Ishikawa (cell line): ENCODE measurements around the gene GMCL2.

Experiments used
- CREB1 ChIP-seq: IDR thresholded peaks from 2 replicates; pipeline ENCODE4 v1.6.1; 2012; ENCODE audit warnings: low read depth
- EP300 ChIP-seq: IDR thresholded peaks from 2 replicates; pipeline ENCODE4 v1.6.1; 2012; ENCODE audit warnings: borderline replicate concordance
- TCF12 ChIP-seq: IDR thresholded peaks from 2 replicates; pipeline ENCODE4 v1.6.1; 2012; ENCODE audit warnings: low read depth

DNA sequence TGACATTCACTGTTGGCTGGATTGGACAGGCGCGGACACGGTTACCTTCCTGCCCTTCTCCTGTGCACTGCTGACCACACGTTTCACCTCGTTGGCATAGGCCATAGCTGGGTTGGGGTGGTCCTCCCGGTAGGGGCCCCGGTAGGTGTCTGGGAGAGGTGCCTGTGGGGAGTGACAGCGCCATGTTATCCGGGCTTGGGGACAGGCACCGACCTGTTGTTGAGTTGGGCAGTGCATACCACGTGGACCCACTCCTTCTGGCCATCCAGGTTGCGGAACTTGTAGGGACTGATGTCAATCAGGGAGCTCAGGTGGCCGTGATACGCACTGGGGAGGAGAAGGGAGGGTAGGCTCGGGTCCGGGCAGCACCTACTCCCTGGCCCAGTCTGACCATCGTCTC lies 37.2 kb upstream of the GMCL2 start:
- no peak for TF ChIP-seq CREB1
- no peak for TF ChIP-seq TCF12
- no peak for TF ChIP-seq EP300
